ENCODE data around the gene B3GNT7. TPM values are rescaled to one million over a fixed set of nuclear protein-coding genes. Genes with fewer than 3 reads are reported as not detected.
"Not testable (repeated sequence)": the region's sequence is repeated elsewhere in the genome, so short reads cannot be mapped to it uniquely, and the experiment has no call there.

The B3GNT7 gene
- total RNA-seq, 1 experiment from 2014 or later, result 8.9 TPM

GRCh38 chr2:231405601-231406367 lies 10.3 kb downstream of the B3GNT7 start:
- not testable (repeated sequence) for H3K9me3 Mint-ChIP-seq (ENCODE audit: low read depth, unreplicated experiment); H3K36me3 Mint-ChIP-seq (ENCODE audit: insufficient read depth, unreplicated experiment); H3K27ac Mint-ChIP-seq (ENCODE audit: unreplicated experiment); BruUV-seq (replicated peaks); DNase-seq
- Mint-ChIP-seq H3K4me1 (ENCODE audit: low read depth, unreplicated experiment) (peaks cover 32% of the 10 kb centered on the region), H3K4me3 (ENCODE audit: low read depth, unreplicated experiment) (peak overlapping the region; percentile 9), H3K27me3 (ENCODE audit: unreplicated experiment) (peaks cover 11% of the 10 kb centered on the region)
- intact Hi-C loops (cut with micrococcal nuclease; ENCODE audit: unreplicated experiment), result loop anchor here (2.0 kb wide), 1 partner anchor 109 kb away; no protein-coding TSS in a partner anchor
- CTCF ChIA-PET, result interaction anchor here (0.7 to 1.5 kb wide), 9 partner anchors 9 to 181 kb away, joined by 3 to 6 read pairs (median 3); partner anchors contain the start of gene B3GNT7
- peak; percentile 59 for TF ChIP-seq CTCF (IDR thresholded peaks at IDR 0.05; ENCODE audit: unreplicated experiment)

GRCh38 chr2:231407686-231408085 lies 12.2 kb downstream of the B3GNT7 start:
- BruUV-seq (replicated peaks); H3K27ac Mint-ChIP-seq (ENCODE audit: unreplicated experiment); CTCF ChIA-PET; H3K9me3 Mint-ChIP-seq (ENCODE audit: low read depth, unreplicated experiment); intact Hi-C loops (cut with micrococcal nuclease; ENCODE audit: unreplicated experiment); H3K27me3 Mint-ChIP-seq (ENCODE audit: unreplicated experiment); DNase-seq; H3K4me3 Mint-ChIP-seq (ENCODE audit: low read depth, unreplicated experiment): not testable (repeated sequence)
- peaks cover 34% of the 10 kb centered on the region for H3K4me1 Mint-ChIP-seq (ENCODE audit: low read depth, unreplicated experiment)
- peaks cover 22% of the 10 kb centered on the region for H3K36me3 Mint-ChIP-seq (ENCODE audit: insufficient read depth, unreplicated experiment)

GRCh38 chr2:231408304-231408703 lies 12.8 kb downstream of the B3GNT7 start:
- H3K36me3 Mint-ChIP-seq (ENCODE audit: insufficient read depth, unreplicated experiment), result peaks cover 22% of the 10 kb centered on the region
- H3K4me3 Mint-ChIP-seq (ENCODE audit: low read depth, unreplicated experiment); H3K9me3 Mint-ChIP-seq (ENCODE audit: low read depth, unreplicated experiment); CTCF ChIA-PET; DNase-seq; intact Hi-C loops (cut with micrococcal nuclease; ENCODE audit: unreplicated experiment); BruUV-seq (replicated peaks); H3K27ac Mint-ChIP-seq (ENCODE audit: unreplicated experiment); H3K27me3 Mint-ChIP-seq (ENCODE audit: unreplicated experiment): not testable (repeated sequence)
- peaks cover 28% of the 10 kb centered on the region for H3K4me1 Mint-ChIP-seq (ENCODE audit: low read depth, unreplicated experiment)

GRCh38 chr2:231409776-231410175 lies 14.3 kb downstream of the B3GNT7 start:
- no TSS peak for BruUV-seq (replicated peaks)
- Mint-ChIP-seq H3K9me3 (ENCODE audit: low read depth, unreplicated experiment) (peaks cover 6% of the 10 kb centered on the region), H3K27ac (ENCODE audit: unreplicated experiment) (no peak overlapping the region), H3K4me1 (ENCODE audit: low read depth, unreplicated experiment) (peaks cover 30% of the 10 kb centered on the region), H3K4me3 (ENCODE audit: low read depth, unreplicated experiment) (no peak overlapping the region), H3K27me3 (ENCODE audit: unreplicated experiment) (no peaks in the 10 kb centered on the region), H3K36me3 (ENCODE audit: insufficient read depth, unreplicated experiment) (peaks cover 22% of the 10 kb centered on the region)
- CTCF ChIA-PET, result interaction anchor here (1.1 kb wide), 1 partner anchor 9 kb away, joined by 3 read pairs; no protein-coding TSS in a partner anchor
- TF ChIP-seq CTCF (IDR thresholded peaks at IDR 0.05; ENCODE audit: unreplicated experiment), result no peak
- no peak for DNase-seq
- intact Hi-C loops (cut with micrococcal nuclease; ENCODE audit: unreplicated experiment), result loop anchor here (10.0 kb wide), 2 partner anchors 305 to 565 kb away; no protein-coding TSS in a partner anchor

- TF ChIP-seq CTCF (IDR thresholded peaks at IDR 0.05; ENCODE audit: unreplicated experiment), result peak; percentile 28
- H3K36me3 Mint-ChIP-seq (ENCODE audit: insufficient read depth, unreplicated experiment), result peaks cover 22% of the 10 kb centered on the region
- CTCF ChIA-PET, result no interaction called here
- BruUV-seq (replicated peaks), result no TSS peak
- H3K27me3 Mint-ChIP-seq (ENCODE audit: unreplicated experiment), result no peaks in the 10 kb centered on the region
- DNase-seq, result no peak
- intact Hi-C loops (cut with micrococcal nuclease; ENCODE audit: unreplicated experiment), result loop anchor here (1.0 to 10.0 kb wide), 3 partner anchors 183 to 566 kb away; no protein-coding TSS in a partner anchor
- no peak overlapping the region for H3K4me3 Mint-ChIP-seq (ENCODE audit: low read depth, unreplicated experiment)
- H3K4me1 Mint-ChIP-seq (ENCODE audit: low read depth, unreplicated experiment), result peaks cover 25% of the 10 kb centered on the region
- peaks cover 6% of the 10 kb centered on the region for H3K9me3 Mint-ChIP-seq (ENCODE audit: low read depth, unreplicated experiment)
- H3K27ac Mint-ChIP-seq (ENCODE audit: unreplicated experiment), result no peak overlapping the region
Observed at GRCh38 chr2:231410293-231411004, 14.9 kb downstream of the B3GNT7 start.
